T-helper 22 cell (primary cell): ENCODE measurements around the gene OR13J1.
A peak's percentile ranks its signal among the peaks of the same experiment; 100 is the strongest.

Source experiments
- DNase-seq: peaks from one replicate; pipeline ENCODE4 v3.0.0-alpha.2; 2020; ENCODE audit warnings: low read depth

OR13J1 gene

DNA sequence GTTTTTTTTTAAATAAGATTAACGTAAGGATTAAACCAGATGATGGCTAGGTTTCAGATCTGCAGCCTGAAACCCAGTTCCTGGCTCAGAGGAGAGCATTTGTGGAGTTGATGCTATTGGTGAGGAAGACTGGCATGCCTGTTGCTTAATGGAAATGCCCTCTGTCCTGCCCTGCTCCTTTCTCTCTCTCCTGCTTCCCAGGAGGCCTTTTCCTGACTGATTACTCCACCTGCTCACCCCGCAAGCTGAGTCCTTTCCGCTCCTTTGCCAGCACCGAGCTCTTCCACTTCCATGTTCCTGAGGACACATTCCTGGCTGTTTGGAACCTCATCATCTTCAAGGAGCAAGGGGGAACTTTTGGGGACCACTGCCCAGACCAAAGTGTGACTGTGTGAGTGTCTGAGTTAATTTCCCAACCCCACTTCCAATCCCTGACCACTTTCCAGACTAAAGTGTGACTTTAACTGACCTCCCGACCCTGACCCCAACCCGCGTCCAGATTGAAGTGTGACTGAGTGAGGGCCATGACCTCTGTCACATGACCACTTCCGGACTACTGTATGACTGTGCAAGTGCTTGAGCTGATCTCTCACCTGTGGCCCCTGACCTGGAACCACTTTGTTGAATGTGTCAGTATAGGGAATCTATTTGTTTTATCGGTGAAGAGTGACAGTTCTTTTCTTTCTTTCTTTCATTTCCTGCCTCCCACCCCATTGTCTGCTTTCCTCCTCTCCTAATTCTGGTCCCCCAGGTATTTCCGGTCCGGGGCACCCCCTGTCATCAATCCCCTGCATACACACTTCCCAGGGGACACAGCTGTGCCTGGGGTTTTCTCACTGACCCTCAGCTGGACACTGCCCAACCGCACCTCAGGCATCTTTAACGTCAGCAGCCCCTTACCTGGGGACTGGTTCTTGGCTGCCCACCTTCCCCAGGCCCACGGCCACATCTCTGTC lies 35.7 kb downstream of the OR13J1 start:
- DNase-seq = no peak

DNA sequence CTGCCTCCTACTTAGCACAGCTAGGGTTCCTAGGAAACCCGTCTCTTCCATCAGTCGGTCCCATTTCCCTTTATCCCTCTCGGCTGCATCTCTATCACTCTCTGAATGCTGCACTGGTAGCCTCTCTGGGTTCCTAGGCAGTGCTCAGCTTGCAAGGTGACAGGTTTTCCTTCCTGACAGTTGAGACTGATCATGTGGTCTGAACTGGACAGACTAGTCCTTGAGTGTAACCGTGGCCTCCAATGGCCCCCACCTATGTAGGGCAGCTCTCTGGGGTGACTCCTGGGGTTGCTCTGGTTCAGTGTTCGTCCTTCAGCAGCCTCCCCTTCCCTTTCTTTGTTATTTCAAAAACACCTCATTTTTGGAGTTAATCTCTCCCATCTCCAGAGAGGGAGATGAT lies 37.4 kb downstream of the OR13J1 start:
- no peak for DNase-seq

DNA sequence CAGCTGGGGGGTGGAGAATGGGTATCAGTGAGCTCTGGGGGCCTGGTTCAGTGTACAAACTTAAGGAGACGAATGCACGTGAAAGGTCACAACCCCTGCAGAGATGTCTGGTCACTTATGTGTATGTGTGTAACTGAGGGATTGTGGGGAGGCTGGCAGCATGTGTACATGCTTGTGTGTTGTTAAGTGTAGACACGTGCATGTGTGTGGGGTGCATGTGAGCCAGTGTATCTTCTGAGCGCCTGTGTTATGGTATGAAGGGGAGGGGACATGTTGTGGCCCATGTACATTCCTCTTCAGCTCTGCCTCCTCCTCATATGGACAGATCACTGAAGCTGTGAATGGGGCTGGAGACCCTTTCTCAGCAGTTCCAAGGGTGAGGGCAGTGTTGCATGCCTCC lies 39.2 kb downstream of the OR13J1 start:
- DNase-seq = no peak

DNA sequence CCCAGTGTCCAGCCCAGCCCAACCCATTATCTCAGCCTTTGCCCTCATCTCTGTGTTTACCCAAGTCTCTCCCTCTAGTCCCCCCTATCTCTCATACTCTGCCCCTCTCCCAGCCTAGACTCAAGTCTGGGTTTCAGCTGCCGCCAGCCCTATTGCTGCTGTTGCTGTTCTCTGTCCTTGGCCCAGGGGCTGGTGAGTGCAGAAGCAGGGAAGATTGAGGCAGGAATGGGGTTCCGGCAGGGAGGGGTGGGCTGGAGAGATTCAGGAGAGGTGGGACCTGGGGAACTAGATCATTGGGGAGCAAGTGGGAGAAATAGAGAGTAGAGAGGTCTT lies 40.5 kb downstream of the OR13J1 start:
- no peak for DNase-seq

DNA sequence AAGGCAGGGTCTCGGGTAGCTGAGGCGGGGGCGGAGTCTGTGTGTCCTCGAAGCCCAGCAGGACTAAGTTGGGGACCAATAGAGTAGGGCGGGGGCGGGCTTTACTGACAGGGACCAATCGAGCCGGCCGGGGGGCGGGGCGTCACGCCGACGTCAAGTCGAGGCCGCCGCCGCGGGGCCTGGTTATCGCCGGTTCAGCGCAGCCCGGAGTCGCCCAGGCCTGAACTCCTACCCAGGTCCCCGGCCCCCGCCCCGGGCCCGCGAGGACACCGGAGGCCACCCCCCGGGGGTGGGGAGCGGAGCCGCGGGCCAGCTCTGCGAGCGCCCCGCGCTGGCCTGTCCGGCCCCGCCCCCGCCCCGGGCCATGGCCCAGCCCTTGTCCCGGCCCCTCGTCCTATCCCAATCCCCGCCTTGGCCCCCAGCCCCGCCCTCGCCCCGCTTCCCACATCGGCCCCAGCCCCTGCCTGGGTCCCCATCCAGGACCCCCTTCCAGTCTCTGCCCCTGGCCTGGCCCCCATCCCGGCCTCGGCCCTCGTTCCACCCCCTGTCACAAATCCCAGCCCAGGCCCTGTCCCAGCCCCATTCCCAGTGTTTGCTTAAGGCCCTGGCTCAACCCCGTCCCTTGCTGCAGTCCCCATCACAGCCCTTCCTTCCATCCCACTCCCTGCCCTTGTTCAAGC lies 41.0 kb downstream of the OR13J1 start, which contains the start of gene TMEM8B:
TMEM8B (plus strand) TSS at position 145 of the 680 bp plus-strand sequence; CDS start at position 365, 220 bp downstream.
- DNase-seq = peak; percentile 90

DNA sequence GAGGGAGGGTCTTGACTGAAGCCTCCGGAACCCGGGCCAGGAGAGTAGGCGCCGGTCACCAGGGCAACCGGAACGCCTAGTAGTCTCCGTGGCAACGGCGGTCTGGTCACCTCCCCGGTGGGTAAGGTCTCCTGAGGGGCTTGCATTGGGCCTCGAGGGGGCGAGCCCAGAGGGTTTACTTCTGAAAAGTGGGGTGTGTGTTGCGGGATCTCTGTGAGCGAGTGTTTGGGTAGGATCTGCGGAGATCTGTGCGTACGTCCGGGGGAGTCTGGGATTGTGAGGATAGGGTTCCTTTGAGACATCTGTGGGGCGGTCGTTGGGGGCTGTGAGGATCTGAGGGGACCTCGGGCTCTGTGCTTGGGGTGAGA lies 41.5 kb downstream of the OR13J1 start, which contains the start of gene FAM221B:
FAM221B (minus strand) TSS at position 17 of the 368 bp plus-strand sequence. CDS start 2,571 bp downstream, outside the sequence.
- DNase-seq = peak; percentile 12

DNA sequence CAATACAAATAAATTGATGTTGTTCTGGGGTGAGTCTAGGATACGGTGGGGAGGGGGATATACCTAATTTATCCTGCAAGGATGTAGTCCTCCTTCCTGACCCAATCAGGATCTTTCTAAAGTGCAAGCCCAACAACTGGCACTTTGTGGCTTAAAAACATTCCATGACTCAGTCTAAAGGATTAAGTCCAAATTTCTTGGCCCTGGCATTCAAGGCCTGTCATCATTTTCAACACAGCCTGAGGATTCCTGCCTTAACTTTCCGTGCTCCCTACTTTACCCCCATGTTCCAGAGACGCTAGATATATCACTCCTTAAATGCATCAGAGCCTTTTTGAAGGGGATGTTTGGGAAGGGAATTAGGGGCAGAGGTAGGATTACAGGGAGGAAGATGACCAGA lies 42.7 kb downstream of the OR13J1 start:
- no peak for DNase-seq

DNA sequence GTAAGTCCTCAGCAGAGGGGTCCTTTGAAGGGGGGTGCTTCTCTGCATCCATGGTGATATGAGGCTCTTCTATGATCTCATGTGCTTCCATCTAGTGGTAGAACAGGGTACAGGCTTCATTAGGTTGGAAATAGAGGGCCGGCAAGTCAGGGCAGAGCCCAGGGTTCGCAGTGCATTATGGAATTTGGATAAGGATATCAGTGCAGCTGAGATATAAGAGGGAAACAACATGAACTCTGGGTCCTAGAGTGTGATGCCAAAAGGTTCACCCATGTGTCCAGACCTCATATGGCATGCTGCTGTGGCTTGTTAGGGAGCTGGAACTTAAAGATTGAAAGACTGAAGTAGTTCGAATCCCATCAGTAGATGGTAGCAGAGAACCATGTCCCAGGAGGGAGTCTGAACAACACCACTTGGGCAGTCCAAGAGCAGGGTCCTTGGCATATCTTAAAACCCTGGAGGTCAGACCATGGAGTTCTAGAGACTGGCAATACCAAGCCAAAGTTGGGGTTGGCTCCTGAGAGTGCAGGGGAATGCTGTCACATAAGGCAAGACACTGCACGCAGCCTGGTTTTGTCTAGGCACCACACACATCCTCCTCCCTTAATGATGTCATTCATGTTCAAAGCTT lies 44.0 kb downstream of the OR13J1 start:
- no peak for DNase-seq

DNA sequence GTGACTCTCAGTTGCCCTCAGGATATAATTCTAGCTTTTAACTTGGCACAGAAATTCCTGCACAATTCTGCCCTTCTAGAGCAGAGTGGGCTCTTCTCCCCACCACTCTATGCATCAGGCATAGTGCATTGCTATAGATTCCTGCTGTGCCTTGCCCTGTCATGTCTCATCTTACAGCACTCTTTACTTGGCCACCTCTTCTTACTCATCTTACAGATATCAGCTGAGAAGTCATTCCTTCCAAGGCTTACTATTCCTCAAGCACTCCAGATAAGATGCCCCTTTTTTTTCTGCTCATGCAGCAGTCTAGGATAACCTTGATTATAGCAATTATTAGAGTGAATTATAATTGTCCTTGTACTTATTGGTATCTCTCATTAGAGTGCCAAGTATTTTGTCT lies 47.3 kb downstream of the OR13J1 start:
- DNase-seq = no peak

DNA sequence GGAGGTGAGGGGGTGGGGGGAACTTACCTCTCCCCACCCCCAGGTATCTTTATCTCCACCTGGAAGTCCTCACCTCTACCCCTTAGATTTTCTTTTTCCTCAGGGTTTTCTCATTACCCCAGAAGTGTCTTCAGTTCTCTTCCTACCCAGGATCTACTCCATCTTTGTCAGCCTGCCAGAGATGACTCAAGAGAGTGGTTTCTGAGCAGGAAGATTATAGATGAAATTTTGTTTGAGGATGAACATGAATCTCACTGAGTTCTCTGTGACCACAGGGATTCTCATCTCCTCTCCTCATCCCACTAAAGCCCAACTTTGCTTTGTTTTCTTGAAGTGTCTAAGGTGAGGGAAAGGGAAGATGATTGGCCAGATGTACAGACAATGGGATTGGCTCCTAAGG lies 50.1 kb downstream of the OR13J1 start:
- no peak for DNase-seq
